ENCODE results near the gene GAK. TPM values are rescaled to one million over a fixed set of nuclear protein-coding genes. Genes with fewer than 3 reads are reported as not detected.

The GAK gene
- polyA plus RNA-seq, 1 of the 3 experiments (the other 2 are of a cell fraction): 35.9 TPM

- Histone ChIP-seq H3K4me3 (ENCODE audit: low read depth in 2 of 2, low read length in 1 of 2) (peak overlapping the region; percentile 80 to 85), H3K27ac (ENCODE audit: low read depth in 2 of 2, low read length in 1 of 2) (no peak overlapping the region), H3K27me3 (ENCODE audit: insufficient read depth) (no peaks in the 10 kb centered on the region), H3K4me2 (peak overlapping the region; percentile 99), H3K36me3 (replicated peaks in 1 of 2; ENCODE audit: control insufficient read depth in 1 of 2, insufficient read depth in 2 of 2, low read length in 1 of 2) (peaks cover 0 to under 1% of the 10 kb centered on the region in 2 experiments), H3K9ac (peak overlapping the region; percentile 61; the same call in 1 of the 2 replicates), H3K9me2 (no peaks in the 10 kb centered on the region), H3K79me2 (ENCODE audit: insufficient read depth) (peaks cover 18% of the 10 kb centered on the region; the same call in 1 of the 2 replicates), H2AFZ (ENCODE audit: low read depth) (no peak overlapping the region), H3K9me3 (no peaks in the 10 kb centered on the region), H3F3A (replicated peaks; ENCODE audit: insufficient read depth) (no peaks in the 10 kb centered on the region), H4K20me1 (ENCODE audit: insufficient read depth) (peaks cover 18% of the 10 kb centered on the region), H3K4me1 (ENCODE audit: control insufficient read depth in 1 of 2, insufficient read depth in 2 of 2, low read depth in 1 of 2, low read length in 1 of 2) (peaks cover 7 to 18% of the 10 kb centered on the region in 2 experiments; a peak in 1 of 4 replicates)
- 57% methylated on average over 5 of the region's 24 CpGs for WGBS (ENCODE audit: low lambda C conversion rate)
- peak; percentile 25; the same call in 1 of the 2 replicates for TF ChIP-seq MXI1 (IDR thresholded peaks at IDR 0.05; ENCODE audit: low read depth, low read length)
- no peak for TF ChIP-seq TEAD4 (IDR thresholded peaks at IDR 0.05; ENCODE audit: borderline replicate concordance, insufficient read depth)
- TF ChIP-seq SMC3 (IDR thresholded peaks at IDR 0.05; ENCODE audit: low read depth, low read length): no peak
- TF ChIP-seq, protein P1, sequence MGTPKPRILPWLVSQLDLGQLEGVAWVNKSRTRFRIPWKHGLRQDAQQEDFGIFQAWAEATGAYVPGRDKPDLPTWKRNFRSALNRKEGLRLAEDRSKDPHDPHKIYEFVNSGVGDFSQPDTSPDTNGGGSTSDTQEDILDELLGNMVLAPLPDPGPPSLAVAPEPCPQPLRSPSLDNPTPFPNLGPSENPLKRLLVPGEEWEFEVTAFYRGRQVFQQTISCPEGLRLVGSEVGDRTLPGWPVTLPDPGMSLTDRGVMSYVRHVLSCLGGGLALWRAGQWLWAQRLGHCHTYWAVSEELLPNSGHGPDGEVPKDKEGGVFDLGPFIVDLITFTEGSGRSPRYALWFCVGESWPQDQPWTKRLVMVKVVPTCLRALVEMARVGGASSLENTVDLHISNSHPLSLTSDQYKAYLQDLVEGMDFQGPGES (IDR thresholded peaks at IDR 0.05; ENCODE audit: low read depth, low read length): no peak
- TF ChIP-seq RCOR1 (IDR thresholded peaks at IDR 0.05; ENCODE audit: low read length): no peak
- TF ChIP-seq FOXJ3 (CRISPR knock-in tag; IDR thresholded peaks at IDR 0.05): no peak
- TF ChIP-seq TCF12 (IDR thresholded peaks at IDR 0.05): no peak
- TF ChIP-seq RXRA (IDR thresholded peaks at IDR 0.05; ENCODE audit: borderline replicate concordance, low read depth): no peak
- DNase-seq: no peak
- CTCF ChIA-PET: interaction anchor here (0.7 to 1.6 kb wide), 2 partner anchors 15 to 27 kb away, joined by 3 read pairs; partner anchors contain the start of gene IDUA
- POLR2A ChIA-PET: interaction anchor here (1.1 kb wide), 1 partner anchor 15 kb away, joined by 5 read pairs; the partner anchor contains the start of gene IDUA
Observed at GRCh38 chr4:971666-972500, 39.8 kb upstream of the GAK start.

GRCh38 chr4:970854-971520 lies 38.9 kb upstream of the GAK start:
- Histone ChIP-seq H3K9me3 (no peaks in the 10 kb centered on the region), H3K4me3 (ENCODE audit: low read depth in 2 of 2, low read length in 1 of 2) (no peak overlapping the region), H3K79me2 (ENCODE audit: insufficient read depth) (peaks cover 18% of the 10 kb centered on the region; the same call in 1 of the 2 replicates), H3K9ac (no peak overlapping the region), H3K27me3 (ENCODE audit: insufficient read depth) (no peaks in the 10 kb centered on the region), H3K4me2 (no peak overlapping the region), H3F3A (replicated peaks; ENCODE audit: insufficient read depth) (no peaks in the 10 kb centered on the region), H2AFZ (ENCODE audit: low read depth) (no peak overlapping the region), H3K4me1 (ENCODE audit: control insufficient read depth in 1 of 2, insufficient read depth in 2 of 2, low read depth in 1 of 2, low read length in 1 of 2) (peaks cover 7 to 18% of the 10 kb centered on the region in 2 experiments; a peak in 1 of 4 replicates), H3K9me2 (no peaks in the 10 kb centered on the region), H3K27ac (ENCODE audit: low read depth in 2 of 2, low read length in 1 of 2) (no peak overlapping the region), H4K20me1 (ENCODE audit: insufficient read depth) (peaks cover 18% of the 10 kb centered on the region), H3K36me3 (replicated peaks in 1 of 2; ENCODE audit: control insufficient read depth in 1 of 2, insufficient read depth in 2 of 2, low read length in 1 of 2) (peaks cover 0 to 8% of the 10 kb centered on the region in 2 experiments)
- POLR2A ChIA-PET: no interaction called here
- 96% methylated on average over 14 of the region's 17 CpGs for WGBS (ENCODE audit: low lambda C conversion rate)
- DNase-seq: no peak
- CTCF ChIA-PET: interaction anchor here (0.7 to 1.6 kb wide), 2 partner anchors 28 to 40 kb away, joined by 3 read pairs; no protein-coding TSS in a partner anchor
- TF ChIP-seq SIN3A (IDR thresholded peaks at IDR 0.05; ENCODE audit: borderline replicate concordance, low read depth, low read length): no peak

Measured in SK-N-SH (cell line).